RPMI8226 (cell line): ENCODE measurements around the gene ACVR1B.

ENCODE experiments used
- DNase-seq: peaks from one replicate; pipeline ENCODE4 v3.0.0-alpha.2; 2015

Gene ACVR1B

DNA sequence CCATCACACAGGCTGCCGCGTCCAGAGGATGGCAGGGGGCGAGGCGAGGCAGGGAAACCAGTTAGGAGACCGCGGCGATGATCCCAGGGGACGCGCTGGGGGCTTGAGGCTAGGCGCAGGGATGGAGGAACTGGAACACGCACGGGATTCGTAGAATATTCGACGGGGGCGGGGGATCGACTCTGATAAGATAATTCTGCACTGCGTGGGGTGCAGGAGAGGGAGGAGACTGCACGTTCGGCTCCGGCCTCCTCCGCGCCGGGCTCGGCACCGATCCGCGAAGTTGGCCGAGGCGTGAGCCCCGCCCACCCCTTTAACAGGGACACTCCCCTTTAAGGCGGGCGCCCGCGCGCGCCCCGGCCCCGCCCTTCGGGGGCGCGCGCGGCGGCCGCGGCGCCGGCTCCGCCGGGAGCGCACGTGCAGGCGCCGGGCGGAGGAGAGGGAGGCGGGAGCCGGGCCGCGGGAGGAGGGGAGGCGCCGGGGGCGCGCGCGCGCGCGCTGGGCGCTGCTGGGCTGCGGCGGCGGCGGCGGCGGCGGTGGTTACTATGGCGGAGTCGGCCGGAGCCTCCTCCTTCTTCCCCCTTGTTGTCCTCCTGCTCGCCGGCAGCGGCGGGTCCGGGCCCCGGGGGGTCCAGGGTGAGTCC, at the start of gene ACVR1B:
Gene ACVR1B, plus strand, starts transcription at position 501 of the 644 bp plus-strand sequence. Its CDS starts 45 bp downstream, at position 546.
- peak; percentile 91 for DNase-seq

DNA sequence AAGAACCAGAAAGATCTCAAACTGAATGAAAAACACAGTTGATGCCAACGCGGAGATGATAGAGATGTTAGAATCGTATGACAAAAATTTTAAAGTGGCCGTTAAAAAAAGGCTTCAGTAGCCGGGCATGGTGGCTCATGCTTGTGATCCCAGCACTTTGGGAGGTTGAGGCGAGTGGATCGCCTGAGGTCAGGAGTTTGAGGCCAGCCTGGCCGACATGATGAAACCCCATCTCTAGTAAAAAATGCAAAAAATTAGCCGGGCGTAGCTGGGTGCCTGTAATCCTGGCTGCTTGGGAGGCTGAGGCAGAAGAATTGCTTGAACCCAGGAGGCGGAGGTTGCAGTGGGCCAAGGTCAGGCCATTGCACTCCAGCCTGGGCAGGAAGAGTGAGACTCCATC, 49.6 kb upstream of the ACVR1B start:
- DNase-seq, result no peak

DNA sequence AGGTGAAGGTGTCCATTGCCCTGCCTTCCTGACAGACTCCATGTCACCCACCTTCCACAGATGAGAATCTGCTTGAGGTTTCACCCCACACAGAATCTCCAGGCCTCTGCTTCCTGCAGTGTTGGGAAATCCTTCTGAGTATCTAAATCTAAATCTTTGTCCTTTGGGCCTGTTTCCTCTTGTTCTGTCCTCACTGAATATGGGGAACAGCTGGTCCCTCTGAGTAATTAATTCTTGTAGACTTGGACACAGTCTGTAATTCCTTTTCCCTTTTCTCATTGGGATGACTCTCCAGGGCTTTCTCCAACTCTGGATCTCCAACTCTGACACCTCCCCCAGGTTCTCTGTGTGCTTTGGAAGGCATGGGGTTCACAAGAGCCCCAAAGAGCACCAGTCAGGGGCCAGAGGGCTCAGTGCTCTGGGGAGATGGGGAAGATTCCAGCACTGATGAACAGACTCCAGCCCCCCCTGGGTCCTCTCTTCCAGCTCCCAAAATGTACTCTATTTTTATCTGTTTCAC, 46.5 kb upstream of the ACVR1B start:
- no peak for DNase-seq

DNA sequence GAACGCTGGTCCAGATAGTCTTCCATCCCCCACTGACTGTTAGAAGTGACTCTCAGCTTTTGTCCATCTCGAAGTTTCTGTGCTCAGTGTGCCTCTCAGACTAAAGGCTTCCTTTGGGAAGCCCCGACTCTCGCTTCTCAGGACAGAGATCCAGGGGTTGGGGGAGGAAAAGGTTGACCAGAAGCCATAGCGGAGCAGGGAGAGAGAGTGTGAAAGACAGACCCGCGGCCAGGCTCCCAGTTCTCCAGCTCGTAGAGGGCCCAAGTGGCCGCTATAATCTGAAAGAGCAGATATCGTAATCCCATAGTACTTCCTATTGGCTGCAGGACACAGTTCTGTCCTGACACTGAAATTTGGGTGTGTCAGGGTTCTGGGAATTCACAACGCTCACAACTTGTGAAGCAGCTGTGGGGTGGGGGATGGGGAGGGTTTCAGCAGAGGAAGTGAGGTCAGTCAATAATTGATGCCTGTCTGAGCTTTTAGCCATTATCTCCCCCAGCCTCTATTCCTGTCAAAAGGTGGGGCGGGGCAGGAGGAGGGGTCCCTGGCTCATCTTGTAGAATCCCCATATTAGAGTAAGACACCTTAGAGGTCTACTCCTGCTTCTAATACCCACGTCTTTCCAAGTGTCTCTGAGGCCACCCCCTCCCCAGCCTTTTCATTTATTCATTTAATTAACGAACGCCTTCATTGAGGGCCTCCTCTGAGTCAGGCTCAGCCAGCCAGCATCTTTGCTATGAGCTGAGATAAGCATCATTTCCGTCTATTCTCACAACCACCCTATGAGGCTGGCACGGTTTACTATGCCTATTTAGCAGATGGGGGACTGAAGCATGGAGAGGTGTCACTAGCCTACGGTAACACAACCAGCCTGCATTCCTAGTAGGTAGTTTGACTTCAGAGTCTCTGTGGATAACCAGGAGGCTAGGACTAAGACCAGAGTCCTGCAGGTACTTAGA, 45.7 kb upstream of the ACVR1B start:
- no peak for DNase-seq

DNA sequence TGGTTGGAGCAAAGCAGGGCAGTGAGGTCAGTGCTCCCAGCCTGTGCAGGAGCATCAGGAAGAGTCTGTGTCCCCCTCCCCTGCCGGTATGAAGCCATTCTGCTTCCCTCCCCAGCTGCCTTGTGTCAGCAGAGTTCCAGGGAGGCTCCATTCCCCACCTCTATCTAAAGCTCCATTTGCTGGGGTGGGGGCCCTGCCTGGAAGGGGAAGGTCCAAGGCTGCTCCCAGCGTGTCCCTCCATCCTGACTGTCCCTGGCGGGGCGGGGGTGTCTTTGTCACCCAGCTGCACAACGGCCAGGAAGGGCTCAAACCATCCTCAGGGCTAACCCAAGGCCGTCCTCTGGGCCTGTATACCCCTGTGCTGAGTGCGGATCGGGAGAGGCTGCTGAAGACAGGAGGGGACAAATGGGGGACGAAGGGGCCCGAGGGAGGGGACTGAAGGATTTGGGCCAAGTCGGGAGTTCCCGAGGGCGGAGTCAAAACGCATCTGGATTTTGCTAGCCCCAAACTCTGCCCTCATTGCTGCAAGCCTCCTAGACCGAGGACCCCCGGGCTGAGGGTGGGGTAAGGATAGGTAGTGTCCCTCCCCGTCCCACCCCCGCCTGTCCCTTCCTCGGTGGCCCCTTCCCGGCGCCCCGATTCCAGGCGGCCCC, 44.9 kb upstream of the ACVR1B start:
- DNase-seq, result no peak

DNA sequence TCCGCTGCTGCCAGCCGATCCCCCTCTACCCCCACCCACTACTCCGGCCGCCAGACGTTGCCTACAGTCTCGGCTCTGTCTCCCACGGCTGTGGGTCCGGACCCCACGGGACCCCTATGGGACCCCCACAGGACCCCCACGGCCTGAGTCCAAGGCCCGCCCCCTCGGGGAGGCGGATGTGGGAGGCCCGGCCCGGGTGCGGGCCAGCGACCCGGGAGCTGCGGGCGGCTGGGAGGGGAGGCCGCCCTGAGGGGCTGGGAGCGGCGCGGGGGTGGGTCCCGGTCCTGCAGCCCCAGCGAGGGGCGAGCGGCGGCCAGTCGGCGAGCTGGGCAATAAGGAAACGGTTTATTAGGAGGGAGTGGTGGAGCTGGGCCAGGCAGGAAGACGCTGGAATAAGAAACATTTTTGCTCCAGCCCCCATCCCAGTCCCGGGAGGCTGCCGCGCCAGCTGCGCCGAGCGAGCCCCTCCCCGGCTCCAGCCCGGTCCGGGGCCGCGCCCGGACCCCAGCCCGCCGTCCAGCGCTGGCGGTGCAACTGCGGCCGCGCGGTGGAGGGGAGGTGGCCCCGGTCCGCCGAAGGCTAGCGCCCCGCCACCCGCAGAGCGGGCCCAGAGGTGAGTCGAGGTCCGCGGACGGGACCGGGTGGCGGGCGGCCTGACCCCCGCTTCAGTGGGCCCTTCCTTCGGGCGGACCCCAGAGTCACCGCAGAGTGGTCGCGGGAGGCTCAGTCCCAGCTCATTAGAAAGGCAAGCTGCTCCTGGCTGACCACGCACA, 44.2 kb upstream of the ACVR1B start, which contains the start of gene ACVRL1:
Gene ACVRL1, plus strand, starts transcription at position 422 of the 773 bp plus-strand sequence. CDS start 4,971 bp downstream, outside the sequence.
- no peak for DNase-seq

DNA sequence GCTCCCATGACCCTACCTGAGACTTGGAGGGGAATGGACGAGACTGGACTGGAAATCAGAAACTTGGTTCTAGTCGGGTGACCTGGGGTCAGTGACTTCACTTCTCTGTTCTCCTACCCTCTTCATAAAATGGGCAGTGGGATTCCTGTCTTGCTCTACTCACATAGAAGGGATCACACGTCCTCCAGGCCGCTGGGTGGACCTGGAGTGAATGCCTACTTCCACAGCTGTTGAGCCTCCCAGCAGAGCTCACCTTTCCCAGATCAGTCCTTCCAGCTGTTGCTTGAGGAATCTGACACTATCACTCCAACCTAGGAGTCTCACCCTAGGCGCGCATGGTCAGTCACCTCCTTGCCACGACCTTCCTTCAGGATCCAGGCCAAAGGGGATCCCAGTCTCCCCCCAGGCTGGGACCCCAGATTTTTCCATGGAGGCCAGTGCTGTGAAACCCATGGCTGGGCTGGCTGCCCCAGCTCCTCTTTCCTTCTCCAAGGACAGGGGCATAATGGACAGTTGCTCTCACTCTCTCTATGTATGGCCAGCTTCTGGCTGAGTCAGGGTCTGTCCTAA, 43.6 kb upstream of the ACVR1B start:
- no peak for DNase-seq

DNA sequence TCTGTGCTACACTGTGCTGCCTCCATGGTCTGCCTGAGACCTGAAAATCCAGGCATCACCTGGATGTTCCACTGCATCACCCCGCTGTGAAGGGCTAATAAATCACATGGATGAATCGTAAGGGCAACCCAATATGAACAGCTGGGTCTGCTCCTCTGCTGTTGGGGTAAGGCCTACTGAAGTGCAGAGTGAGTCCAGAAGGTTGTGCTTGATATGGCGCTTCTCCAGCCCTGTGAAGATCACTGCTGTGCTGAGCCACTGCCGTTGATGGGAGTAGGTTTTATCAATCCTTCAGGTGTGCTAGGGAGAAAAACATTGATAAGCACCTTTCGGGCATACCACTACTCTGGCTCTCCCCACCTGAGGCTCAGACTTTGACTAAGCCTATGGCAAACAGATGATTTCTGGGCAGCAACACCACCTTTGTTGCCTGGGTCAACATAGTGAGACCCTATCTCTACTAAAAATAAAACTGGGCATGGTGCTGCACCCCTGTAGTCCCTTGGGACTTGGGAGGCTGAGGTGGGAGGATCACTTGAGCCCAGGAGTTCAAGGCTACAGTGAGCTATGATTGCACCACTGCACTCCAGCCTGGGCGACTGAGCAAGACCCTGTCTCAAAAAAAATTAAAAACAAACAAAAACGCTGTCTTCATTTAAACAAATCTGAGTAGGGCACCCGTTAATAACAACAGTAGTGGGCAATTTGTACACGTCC, 42.5 kb upstream of the ACVR1B start:
- no peak for DNase-seq

DNA sequence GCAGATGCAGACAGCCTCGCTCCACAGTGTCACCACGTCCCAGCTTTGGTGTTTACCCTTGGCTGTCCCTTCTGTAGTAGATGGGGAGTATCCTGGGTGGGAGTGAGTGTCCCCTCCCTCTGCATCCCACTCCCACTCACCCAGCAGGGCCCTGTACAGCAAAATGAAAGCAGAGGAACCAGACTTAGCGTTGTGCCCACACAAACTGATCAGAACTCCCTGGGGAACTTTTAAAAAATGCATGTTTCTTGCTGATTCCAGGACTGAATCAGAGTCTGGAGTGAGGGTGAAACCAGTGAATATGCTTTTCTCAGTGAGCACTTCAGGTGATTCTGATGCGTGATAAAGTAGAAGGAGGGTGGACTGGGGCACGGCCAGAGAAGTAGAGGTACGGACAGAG, 41.3 kb upstream of the ACVR1B start:
- DNase-seq, result no peak

DNA sequence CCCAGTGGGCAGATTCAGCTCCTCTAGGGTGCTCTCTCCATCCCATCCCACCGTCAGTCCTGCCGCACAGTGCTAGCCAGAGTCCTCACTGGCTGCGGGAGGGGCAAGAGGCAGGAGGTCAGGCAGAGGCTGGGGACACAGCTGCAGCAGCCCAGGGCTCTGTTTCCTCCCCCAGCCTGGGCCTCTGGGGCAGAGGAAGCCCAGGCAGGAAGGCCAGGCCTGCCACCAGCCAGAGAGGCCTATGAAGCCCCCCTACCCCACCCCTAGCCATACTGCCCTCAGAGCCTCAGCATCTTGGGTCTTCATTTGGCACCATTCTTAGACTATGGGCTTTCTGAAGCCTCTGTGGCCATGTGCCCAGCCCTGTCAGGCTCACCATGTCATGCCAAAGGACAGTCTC, 40.8 kb upstream of the ACVR1B start:
- DNase-seq, result no peak

DNA sequence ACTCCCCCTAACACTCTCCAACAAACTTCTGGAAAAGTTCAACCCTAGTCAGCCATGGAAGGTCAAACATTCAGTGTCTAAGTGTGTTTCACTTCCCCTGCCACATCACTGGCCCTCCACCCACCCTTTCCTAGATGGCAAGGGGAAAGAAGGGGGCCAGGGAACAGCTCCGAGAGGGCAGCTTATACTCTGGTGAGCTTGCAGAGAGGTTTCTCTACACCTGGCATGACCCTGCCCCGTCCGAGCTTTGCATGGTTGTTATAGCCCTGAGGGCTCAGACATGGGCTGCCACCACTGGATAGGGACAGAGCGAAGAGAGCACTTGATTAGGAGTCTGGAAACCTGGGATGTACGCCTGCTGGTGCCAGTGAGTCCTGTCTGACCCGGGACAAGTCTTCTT, 40.2 kb upstream of the ACVR1B start:
- no peak for DNase-seq

DNA sequence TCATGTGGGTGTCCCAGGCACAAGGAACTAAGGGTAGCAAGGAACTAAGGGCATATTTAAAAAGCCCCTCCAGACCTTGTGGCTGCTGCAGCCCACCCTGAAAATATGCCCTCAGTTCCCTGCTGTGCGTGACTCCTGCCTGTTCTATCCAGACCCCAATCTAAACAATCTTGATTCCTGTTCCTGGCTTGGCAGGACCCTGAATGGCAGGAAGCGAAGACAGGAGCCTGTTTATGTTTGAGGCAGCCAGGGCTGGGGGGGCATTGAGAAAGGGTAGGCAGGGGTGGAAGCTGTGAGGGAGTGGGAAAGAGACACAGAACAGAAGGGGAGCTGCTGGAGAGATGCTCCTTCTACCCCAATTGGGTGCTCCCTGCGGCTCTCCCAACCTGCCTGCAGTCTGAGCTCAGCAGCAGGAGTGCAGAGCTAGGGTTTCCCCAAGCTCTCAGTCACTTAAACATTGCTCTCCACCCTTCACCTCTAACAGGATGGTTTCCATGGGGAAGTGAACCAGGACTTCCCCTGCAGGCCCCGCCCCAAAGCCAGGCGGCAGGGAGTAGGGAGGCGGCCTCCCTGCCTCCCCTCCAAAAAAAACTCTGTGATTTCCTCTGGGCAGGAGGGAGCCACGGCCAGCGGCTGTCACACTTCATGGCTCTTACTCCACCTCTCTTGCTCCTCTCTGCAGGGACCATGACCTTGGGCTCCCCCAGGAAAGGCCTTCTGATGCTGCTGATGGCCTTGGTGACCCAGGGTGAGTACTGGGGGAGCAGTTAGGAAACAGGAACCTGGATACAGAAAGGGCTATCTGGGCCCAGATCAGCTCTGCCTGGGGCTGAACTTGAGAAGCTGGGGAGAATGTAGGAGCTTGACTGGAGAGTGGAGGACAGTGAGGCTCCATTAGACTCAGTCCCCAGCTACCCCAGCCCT, 39.4 kb upstream of the ACVR1B start:
- DNase-seq, result no peak

DNA sequence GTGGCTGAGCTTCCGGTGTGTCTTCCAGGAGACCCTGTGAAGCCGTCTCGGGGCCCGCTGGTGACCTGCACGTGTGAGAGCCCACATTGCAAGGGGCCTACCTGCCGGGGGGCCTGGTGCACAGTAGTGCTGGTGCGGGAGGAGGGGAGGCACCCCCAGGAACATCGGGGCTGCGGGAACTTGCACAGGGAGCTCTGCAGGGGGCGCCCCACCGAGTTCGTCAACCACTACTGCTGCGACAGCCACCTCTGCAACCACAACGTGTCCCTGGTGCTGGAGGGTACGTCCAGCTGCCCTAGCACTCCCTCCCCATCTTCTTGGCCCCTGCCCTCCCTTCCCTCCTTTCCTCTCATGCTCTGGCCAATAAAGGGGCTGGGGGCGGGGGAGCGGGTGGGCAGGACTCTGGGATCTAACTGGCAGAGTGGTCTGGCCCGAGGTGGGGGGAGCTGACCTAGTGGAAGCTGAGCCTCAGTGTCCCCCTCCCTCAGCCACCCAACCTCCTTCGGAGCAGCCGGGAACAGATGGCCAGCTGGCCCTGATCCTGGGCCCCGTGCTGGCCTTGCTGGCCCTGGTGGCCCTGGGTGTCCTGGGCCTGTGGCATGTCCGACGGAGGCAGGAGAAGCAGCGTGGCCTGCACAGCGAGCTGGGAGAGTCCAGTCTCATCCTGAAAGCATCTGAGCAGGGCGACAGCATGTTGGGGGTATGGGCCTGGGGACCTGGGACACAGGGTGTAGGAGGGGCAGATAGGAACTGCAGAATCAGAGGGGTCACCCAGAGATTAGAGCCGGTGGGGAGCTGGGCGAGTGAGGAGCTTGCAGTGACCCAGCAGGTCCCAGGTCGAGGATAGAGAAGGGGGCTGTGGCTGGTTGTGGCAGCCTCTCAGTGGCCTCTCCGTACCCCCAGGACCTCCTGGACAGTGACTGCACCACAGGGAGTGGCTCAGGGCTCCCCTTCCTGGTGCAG, 38.1 kb upstream of the ACVR1B start:
- no peak for DNase-seq

DNA sequence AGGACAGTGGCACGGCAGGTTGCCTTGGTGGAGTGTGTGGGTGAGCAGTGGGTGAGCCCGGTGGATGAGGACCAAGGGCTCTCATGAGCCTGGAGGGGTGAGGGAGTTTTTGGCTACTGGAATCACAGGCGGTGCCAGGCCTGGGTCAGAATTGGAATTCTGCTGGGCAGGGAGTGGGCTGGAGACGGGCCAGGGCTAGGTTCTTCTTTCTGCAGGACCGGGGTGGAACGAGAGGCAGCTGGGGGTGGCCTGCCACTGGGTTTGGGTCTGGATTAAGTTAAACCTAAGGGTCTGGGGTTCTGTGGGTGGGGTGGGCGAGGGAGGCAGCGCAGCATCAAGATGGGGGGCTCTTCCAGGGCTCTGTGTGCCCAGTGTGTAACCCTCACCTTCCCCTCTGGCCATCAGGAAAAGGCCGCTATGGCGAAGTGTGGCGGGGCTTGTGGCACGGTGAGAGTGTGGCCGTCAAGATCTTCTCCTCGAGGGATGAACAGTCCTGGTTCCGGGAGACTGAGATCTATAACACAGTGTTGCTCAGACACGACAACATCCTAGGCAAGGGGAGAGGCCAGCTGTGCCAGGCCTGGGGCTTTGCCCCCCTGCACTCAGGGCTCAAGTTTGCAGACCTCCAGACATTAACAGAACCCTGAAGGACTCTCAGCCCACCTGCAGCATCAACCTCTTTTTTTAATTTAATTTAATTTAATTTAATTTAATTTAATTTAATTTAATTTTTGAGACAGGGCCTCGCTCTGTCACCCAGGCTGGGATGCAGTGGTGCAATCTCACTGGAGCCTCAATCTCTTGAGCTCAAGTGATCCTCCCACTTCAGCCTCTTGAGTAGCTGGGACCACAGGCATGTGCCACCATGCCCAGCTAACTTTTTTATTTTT, 37.2 kb upstream of the ACVR1B start:
- no peak for DNase-seq

DNA sequence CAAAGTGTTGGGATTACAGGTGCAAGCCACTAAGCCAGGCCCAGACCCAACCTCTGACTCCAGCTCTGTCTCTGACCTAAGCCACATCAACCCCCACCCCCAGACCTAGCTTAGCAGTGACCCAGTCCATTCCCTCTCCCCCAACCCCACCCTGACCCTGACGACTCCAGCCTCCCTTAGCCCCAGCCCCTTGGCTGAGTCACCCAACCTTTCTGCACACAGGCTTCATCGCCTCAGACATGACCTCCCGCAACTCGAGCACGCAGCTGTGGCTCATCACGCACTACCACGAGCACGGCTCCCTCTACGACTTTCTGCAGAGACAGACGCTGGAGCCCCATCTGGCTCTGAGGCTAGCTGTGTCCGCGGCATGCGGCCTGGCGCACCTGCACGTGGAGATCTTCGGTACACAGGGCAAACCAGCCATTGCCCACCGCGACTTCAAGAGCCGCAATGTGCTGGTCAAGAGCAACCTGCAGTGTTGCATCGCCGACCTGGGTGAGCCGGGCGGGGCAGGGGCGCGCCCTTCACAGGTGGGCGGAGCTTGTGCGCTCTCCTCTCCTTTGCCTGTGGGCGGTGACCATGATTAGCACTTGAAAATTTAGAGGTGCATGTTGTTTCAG, 36.4 kb upstream of the ACVR1B start:
- no peak for DNase-seq

DNA sequence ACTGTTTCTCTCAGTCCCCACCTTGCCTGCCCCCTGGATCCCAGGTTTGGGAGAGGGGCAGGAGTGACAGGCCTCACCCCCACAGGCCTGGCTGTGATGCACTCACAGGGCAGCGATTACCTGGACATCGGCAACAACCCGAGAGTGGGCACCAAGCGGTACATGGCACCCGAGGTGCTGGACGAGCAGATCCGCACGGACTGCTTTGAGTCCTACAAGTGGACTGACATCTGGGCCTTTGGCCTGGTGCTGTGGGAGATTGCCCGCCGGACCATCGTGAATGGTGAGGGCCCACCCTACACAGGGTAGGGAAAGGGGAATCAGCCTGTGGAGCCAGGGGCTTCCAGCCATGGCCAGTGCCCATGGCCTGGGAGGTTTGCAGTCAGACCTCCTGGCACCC, 35.5 kb upstream of the ACVR1B start:
- no peak for DNase-seq

DNA sequence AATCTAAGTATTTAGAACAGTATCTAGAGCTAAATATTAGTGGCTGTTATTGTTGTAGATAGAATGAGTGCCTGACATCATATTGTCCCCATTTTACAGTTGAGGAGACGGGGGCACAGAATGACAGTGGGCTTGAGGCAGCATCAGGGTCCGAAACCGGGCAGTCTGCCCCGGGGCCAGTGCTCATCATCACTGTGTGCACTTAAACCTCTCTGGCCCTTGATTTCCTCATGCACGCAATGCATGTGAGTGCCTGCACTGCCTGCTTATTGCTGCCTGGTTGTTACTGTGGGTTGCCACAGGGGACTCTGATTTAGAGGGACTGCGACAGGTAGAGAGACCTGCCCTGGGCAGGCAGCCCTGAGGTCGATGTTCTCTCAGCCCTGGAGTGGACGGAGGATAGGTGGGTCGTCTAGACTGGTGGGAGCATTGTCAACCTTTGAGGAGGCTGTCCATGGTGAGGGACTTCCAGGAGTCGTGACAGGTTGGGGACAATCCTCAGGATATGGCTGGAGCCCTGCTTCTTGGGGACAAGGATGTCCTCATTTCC, 34.4 kb upstream of the ACVR1B start:
- no peak for DNase-seq
